ENCODE measurements around the gene RNF41. TPM values are rescaled to one million over a fixed set of nuclear protein-coding genes. Genes with fewer than 3 reads are reported as not detected.

RNF41 gene
- total and polyA plus RNA-seq, 2 of the 13 experiments (the other 11 are each of a cell fraction or from before 2014, with no cell fraction given): 27.1 to 39.4 TPM

GRCh38 chr12:56189918-56190694 lies 31.6 kb downstream of the RNF41 start (continued):
- TF ChIP-seq BCL3 (CRISPR knock-in tag; IDR thresholded peaks at IDR 0.05) (peak; percentile 9; the same call in 1 of the 2 replicates), MLX (CRISPR knock-in tag; IDR thresholded peaks at IDR 0.05) (0 out of 2 replicates have a peak, but pooled peaks have one; percentile 46), ARID4A (CRISPR knock-in tag; IDR thresholded peaks at IDR 0.05; ENCODE audit: borderline replicate concordance) (peak; percentile 75; the same call in 1 of the 2 replicates), SNAPC2 (CRISPR knock-in tag; IDR thresholded peaks at IDR 0.05) (no peak), RFXAP (CRISPR knock-in tag; IDR thresholded peaks at IDR 0.05; ENCODE audit: borderline replicate concordance) (0 out of 2 replicates have a peak, but pooled peaks have one; percentile 1), EZH2 (conservative IDR thresholded peaks at IDR 0.05; ENCODE audit: low read depth, low read length) (no peak), MXI1 (IDR thresholded peaks at IDR 0.05; ENCODE audit: borderline replicate concordance, low read depth, low read length) (peak; percentile 63; the same call in 1 of the 3 replicates), ESRRA (CRISPR knock-in tag; IDR thresholded peaks at IDR 0.05; ENCODE audit: low read depth) (0 out of 2 replicates have a peak, but pooled peaks have one; percentile 26), ZNF331 (CRISPR knock-in tag; IDR thresholded peaks at IDR 0.05) (peak; percentile 51), U2AF1 (optimal IDR thresholded peaks at IDR 0.05; ENCODE audit: low read depth, low read length) (peak; percentile 38), GATAD1 (CRISPR knock-in tag; IDR thresholded peaks at IDR 0.05) (peak; percentile 71), MAX (IDR thresholded peaks at IDR 0.05) (peak; percentile 60), ZMYM2 (CRISPR knock-in tag; IDR thresholded peaks at IDR 0.05) (peak; percentile 37), TEAD3 (CRISPR knock-in tag; optimal IDR thresholded peaks at IDR 0.05; ENCODE audit: borderline replicate concordance) (peak; percentile 81), ZNF773 (CRISPR knock-in tag; IDR thresholded peaks at IDR 0.05; ENCODE audit: borderline replicate concordance) (peak; percentile 11; the same call in 1 of the 2 replicates), HOXA7 (CRISPR knock-in tag; IDR thresholded peaks at IDR 0.05) (no peak), ZNF567 (CRISPR knock-in tag; IDR thresholded peaks at IDR 0.05; ENCODE audit: borderline replicate concordance) (0 out of 2 replicates have a peak, but pooled peaks have one; percentile 74), ZSCAN9 (CRISPR knock-in tag; IDR thresholded peaks at IDR 0.05; ENCODE audit: borderline replicate concordance) (peak; percentile 82; the same call in 1 of the 2 replicates), ZNF18 (CRISPR knock-in tag; IDR thresholded peaks at IDR 0.05; ENCODE audit: insufficient replicate concordance) (peak; percentile 31), ZNF274 (CRISPR knock-in tag; IDR thresholded peaks at IDR 0.05) (peak; percentile 78), SRSF4 (IDR thresholded peaks at IDR 0.05; ENCODE audit: low read depth, low read length, poor library complexity, severe bottlenecking) (no peak)

All from HepG2 (cell line).